ENCODE results near the gene HOXC13. TPM values are rescaled to one million over a fixed set of nuclear protein-coding genes. Genes with fewer than 3 reads are reported as not detected.

Gene HOXC13
- total RNA-seq, 1 donor from 2014 or later = not detected

- Mint-ChIP-seq H3K36me3 (ENCODE audit: unreplicated experiment) (no peaks in the 10 kb centered on the region), H3K4me1 (ENCODE audit: unreplicated experiment) (peaks cover 7% of the 10 kb centered on the region), H3K27me3 (ENCODE audit: unreplicated experiment) (peaks cover 91% of the 10 kb centered on the region), H3K27ac (ENCODE audit: unreplicated experiment) (no peak overlapping the region), H3K9me3 (ENCODE audit: unreplicated experiment) (no peaks in the 10 kb centered on the region), H3K4me3 (ENCODE audit: unreplicated experiment) (no peak overlapping the region)
- TF ChIP-seq CTCF (IDR thresholded peaks at IDR 0.05) = no peak
- DNase-seq (ENCODE audit: extremely low spot score, unreplicated experiment) = peak; percentile 76
These were observed 1.9 kb downstream of the HOXC13 start for GRCh38 chr12:53940443-53941014.

GRCh38 chr12:53941187-53941586, 2.6 kb downstream of the HOXC13 start:
- Mint-ChIP-seq H3K27me3 (ENCODE audit: unreplicated experiment) (peaks cover 91% of the 10 kb centered on the region), H3K4me3 (ENCODE audit: unreplicated experiment) (no peak overlapping the region), H3K4me1 (ENCODE audit: unreplicated experiment) (peaks cover 3% of the 10 kb centered on the region), H3K9me3 (ENCODE audit: unreplicated experiment) (no peaks in the 10 kb centered on the region), H3K36me3 (ENCODE audit: unreplicated experiment) (no peaks in the 10 kb centered on the region), H3K27ac (ENCODE audit: unreplicated experiment) (no peak overlapping the region)
- TF ChIP-seq CTCF (IDR thresholded peaks at IDR 0.05) = no peak
- peak; percentile 73 for DNase-seq (ENCODE audit: extremely low spot score, unreplicated experiment)

GRCh38 chr12:53941750-53942149, 3.1 kb downstream of the HOXC13 start:
- TF ChIP-seq CTCF (IDR thresholded peaks at IDR 0.05) = no peak
- Mint-ChIP-seq H3K27me3 (ENCODE audit: unreplicated experiment) (peaks cover 92% of the 10 kb centered on the region), H3K9me3 (ENCODE audit: unreplicated experiment) (no peaks in the 10 kb centered on the region), H3K36me3 (ENCODE audit: unreplicated experiment) (no peaks in the 10 kb centered on the region), H3K27ac (ENCODE audit: unreplicated experiment) (no peak overlapping the region), H3K4me1 (ENCODE audit: unreplicated experiment) (peaks cover 3% of the 10 kb centered on the region), H3K4me3 (ENCODE audit: unreplicated experiment) (no peak overlapping the region)
- DNase-seq (ENCODE audit: extremely low spot score, unreplicated experiment) = no peak

GRCh38 chr12:53942467-53942997, 3.9 kb downstream of the HOXC13 start:
- Mint-ChIP-seq H3K9me3 (ENCODE audit: unreplicated experiment) (no peaks in the 10 kb centered on the region), H3K27me3 (ENCODE audit: unreplicated experiment) (peaks cover 91% of the 10 kb centered on the region), H3K27ac (ENCODE audit: unreplicated experiment) (no peak overlapping the region), H3K36me3 (ENCODE audit: unreplicated experiment) (no peaks in the 10 kb centered on the region), H3K4me1 (ENCODE audit: unreplicated experiment) (peaks cover 3% of the 10 kb centered on the region), H3K4me3 (ENCODE audit: unreplicated experiment) (no peak overlapping the region)
- no peak for TF ChIP-seq CTCF (IDR thresholded peaks at IDR 0.05)
- DNase-seq (ENCODE audit: extremely low spot score, unreplicated experiment) = no peak

- peaks cover 94% of the 10 kb centered on the region for H3K27me3 Mint-ChIP-seq (ENCODE audit: unreplicated experiment)
- no peak overlapping the region for H3K27ac Mint-ChIP-seq (ENCODE audit: unreplicated experiment)
- no peak for DNase-seq (ENCODE audit: extremely low spot score, unreplicated experiment)
- no peak overlapping the region for H3K4me3 Mint-ChIP-seq (ENCODE audit: unreplicated experiment)
- no peak for TF ChIP-seq CTCF (IDR thresholded peaks at IDR 0.05)
- H3K36me3 Mint-ChIP-seq (ENCODE audit: unreplicated experiment) = no peaks in the 10 kb centered on the region
- H3K4me1 Mint-ChIP-seq (ENCODE audit: unreplicated experiment) = no peaks in the 10 kb centered on the region
- H3K9me3 Mint-ChIP-seq (ENCODE audit: unreplicated experiment) = no peaks in the 10 kb centered on the region
These were observed 5.6 kb downstream of the HOXC13 start for GRCh38 chr12:53944209-53944608.

Measured in osteocyte (in vitro differentiated cells).